ENCODE data around the gene ITIH3. TPM values are rescaled to one million over a fixed set of nuclear protein-coding genes. Genes with fewer than 3 reads are reported as not detected.

ITIH3 gene
- total and polyA plus RNA-seq, 10 of the 15 experiments (the other 5 are each of a cell fraction or from before 2014, with no cell fraction given) = 0.07 to 0.17 (median 0.15) TPM; not detected in 7

DNA sequence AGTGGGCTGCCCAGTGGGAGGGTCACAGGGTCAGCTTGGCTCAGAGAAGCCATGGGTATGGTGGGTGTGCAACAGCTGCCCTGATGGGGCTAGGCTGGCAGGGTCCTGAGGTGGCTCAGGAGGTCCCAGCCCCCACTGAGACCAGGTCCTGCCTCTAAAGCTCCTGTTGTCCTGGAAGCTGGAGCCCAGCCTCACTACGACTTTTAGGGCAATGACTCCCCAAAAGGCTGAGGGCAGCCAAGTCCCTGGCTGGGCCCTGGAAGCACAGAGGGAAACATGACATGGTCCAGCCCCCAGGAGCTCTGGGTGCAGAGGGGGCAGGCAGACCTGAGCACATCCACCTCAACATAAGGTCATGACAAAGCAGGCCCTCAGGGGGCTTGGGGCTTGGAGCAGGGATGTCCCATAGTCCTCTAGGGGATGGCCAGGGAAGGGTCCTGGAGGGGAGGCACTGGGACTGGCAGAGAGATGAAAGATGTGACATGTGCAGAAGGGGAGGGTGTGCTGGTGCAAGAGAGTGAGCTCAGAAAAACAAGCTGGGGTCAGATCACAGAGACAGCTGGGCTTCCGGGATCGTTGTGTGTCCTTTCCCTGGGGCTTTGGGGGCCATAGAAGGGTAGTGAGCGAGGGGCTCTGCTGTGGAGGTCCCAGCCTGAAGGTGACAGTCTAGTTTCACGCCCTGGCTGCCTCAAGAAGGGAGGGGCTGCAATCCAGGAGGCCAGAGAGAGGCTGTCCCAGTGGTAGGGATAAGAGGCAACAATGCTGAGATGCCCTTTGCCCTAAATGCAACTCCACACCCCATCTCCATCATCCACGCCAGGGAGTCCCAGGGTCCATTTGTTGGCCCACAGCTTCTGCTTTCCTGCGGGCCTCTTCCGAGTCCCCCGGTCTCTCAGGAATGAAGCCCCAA lies 639 bp upstream of the ITIH3 start (continued):
- TF ChIP-seq, protein P1, sequence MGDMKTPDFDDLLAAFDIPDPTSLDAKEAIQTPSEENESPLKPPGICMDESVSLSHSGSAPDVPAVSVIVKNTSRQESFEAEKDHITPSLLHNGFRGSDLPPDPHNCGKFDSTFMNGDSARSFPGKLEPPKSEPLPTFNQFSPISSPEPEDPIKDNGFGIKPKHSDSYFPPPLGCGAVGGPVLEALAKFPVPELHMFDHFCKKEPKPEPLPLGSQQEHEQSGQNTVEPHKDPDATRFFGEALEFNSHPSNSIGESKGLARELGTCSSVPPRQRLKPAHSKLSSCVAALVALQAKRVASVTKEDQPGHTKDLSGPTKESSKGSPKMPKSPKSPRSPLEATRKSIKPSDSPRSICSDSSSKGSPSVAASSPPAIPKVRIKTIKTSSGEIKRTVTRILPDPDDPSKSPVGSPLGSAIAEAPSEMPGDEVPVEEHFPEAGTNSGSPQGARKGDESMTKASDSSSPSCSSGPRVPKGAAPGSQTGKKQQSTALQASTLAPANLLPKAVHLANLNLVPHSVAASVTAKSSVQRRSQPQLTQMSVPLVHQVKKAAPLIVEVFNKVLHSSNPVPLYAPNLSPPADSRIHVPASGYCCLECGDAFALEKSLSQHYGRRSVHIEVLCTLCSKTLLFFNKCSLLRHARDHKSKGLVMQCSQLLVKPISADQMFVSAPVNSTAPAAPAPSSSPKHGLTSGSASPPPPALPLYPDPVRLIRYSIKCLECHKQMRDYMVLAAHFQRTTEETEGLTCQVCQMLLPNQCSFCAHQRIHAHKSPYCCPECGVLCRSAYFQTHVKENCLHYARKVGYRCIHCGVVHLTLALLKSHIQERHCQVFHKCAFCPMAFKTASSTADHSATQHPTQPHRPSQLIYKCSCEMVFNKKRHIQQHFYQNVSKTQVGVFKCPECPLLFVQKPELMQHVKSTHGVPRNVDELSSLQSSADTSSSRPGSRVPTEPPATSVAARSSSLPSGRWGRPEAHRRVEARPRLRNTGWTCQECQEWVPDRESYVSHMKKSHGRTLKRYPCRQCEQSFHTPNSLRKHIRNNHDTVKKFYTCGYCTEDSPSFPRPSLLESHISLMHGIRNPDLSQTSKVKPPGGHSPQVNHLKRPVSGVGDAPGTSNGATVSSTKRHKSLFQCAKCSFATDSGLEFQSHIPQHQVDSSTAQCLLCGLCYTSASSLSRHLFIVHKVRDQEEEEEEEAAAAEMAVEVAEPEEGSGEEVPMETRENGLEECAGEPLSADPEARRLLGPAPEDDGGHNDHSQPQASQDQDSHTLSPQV (IDR thresholded peaks at IDR 0.05) = no peak
- TF ChIP-seq E2F8 (IDR thresholded peaks at IDR 0.05; ENCODE audit: low read depth, partially characterized antibody) (no peak), NR2C1 (IDR thresholded peaks at IDR 0.05) (no peak), YY1 (IDR thresholded peaks at IDR 0.05; ENCODE audit: low read depth, low read length) (no peak)
